Measurements from ENCODE around the gene FOXO6.

Gene FOXO6

GRCh38 chr1:41392528-41392924, 31.3 kb downstream of the FOXO6 start:
- Mint-ChIP-seq H3K4me3 (no peak overlapping the region), H3K27me3 (peaks cover 9% of the 10 kb centered on the region), H3K4me1 (no peaks in the 10 kb centered on the region), H3K9me3 (no peaks in the 10 kb centered on the region), H3K27ac (no peak overlapping the region), H3K36me3 (no peaks in the 10 kb centered on the region)

- H3K4me1 Mint-ChIP-seq, result no peaks in the 10 kb centered on the region
- H3K4me3 Mint-ChIP-seq, result no peak overlapping the region
- H3K27ac Mint-ChIP-seq, result no peak overlapping the region
- H3K36me3 Mint-ChIP-seq, result no peaks in the 10 kb centered on the region
- peaks cover 9% of the 10 kb centered on the region for H3K27me3 Mint-ChIP-seq
- no peaks in the 10 kb centered on the region for H3K9me3 Mint-ChIP-seq
These were observed 32.6 kb downstream of the FOXO6 start for GRCh38 chr1:41393716-41394368.

DNA sequence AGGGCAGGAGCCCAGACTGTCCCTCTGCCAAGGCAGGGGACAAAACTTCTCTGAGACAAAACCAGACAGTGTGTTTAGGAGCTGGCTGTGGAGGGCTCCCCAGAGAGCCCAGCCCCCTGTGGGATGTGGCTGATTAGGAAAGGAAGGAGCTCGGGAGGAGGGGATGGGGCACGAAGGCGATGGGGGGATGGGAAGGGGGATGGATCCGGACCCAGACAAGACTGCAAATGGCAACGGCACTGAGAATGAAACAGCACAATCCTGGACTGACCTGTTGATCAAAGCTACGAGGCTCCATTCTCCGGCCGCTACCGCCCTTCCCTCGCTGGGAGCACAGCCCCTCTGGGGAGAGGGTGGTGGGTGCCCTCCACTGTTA, 33.1 kb downstream of the FOXO6 start:
- no peaks in the 10 kb centered on the region for H3K4me1 Mint-ChIP-seq

DNA sequence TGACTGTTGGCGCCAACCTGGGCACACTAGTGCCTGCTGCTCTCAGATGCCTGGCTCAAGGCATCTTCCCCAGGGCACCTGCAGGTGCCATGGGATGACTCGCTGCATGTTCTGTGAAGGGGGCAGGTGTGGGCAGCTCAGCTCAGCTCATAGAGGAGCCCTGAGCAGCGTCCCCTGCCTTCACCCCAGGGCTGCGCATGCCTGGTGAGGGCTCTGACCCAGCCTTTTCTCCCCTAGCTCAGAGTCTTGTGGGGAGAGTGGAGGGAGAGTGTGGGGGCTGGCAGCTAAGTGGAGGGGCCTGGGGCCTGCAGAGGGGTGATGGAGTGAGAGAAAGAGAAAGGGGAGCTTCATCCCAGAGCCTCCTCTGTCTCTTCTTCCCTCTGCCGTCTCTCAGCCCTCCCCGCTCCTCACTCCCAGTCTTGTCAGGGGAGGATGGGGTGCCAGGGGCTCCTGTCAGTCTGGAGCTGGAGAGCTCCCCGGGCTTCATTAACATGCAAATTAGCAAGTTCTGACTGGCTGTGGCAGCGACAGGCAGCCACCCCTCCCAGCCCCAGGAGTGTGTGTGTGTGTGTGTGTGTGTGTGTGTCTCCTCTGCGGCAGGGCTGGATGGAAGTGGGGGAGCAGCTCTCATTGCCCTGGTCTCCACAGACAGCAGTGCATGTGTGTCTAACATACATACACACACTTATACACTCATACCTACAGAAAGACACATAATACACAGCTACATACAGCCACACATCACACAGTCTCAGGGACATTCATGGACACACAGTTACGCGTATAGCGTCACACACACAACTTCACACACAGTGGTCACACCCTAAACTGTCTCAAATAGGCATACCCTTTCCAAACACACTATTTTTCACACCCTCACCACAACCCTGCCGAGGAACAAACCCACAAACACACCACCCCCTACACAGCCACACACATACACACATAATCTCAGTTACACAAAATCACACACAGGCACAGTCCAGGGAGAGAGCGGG, 34.0 kb downstream of the FOXO6 start:
- no peaks in the 10 kb centered on the region for H3K4me1 Mint-ChIP-seq
- H3K36me3 Mint-ChIP-seq, result no peaks in the 10 kb centered on the region
- H3K9me3 Mint-ChIP-seq, result no peaks in the 10 kb centered on the region
- H3K4me3 Mint-ChIP-seq, result no peak overlapping the region
- H3K27me3 Mint-ChIP-seq, result peaks cover 11% of the 10 kb centered on the region
- H3K27ac Mint-ChIP-seq, result no peak overlapping the region

More for the DNA sequence above, 33.1 kb downstream of the FOXO6 start:
- Mint-ChIP-seq H3K4me3 (no peak overlapping the region), H3K27me3 (peaks cover 9% of the 10 kb centered on the region), H3K9me3 (no peaks in the 10 kb centered on the region), H3K36me3 (no peaks in the 10 kb centered on the region), H3K27ac (no peak overlapping the region)

GRCh38 chr1:41396084-41396483, 34.9 kb downstream of the FOXO6 start:
- Mint-ChIP-seq H3K4me1 (no peaks in the 10 kb centered on the region), H3K27ac (no peak overlapping the region), H3K27me3 (peaks cover 11% of the 10 kb centered on the region), H3K4me3 (no peak overlapping the region), H3K36me3 (no peaks in the 10 kb centered on the region), H3K9me3 (no peaks in the 10 kb centered on the region)

- Mint-ChIP-seq H3K27ac (no peak overlapping the region), H3K4me1 (no peaks in the 10 kb centered on the region), H3K36me3 (no peaks in the 10 kb centered on the region), H3K4me3 (no peak overlapping the region), H3K27me3 (peaks cover 14% of the 10 kb centered on the region), H3K9me3 (no peaks in the 10 kb centered on the region)
These were observed 35.8 kb downstream of the FOXO6 start for GRCh38 chr1:41397020-41397419.

GRCh38 chr1:41397753-41398330, 36.6 kb downstream of the FOXO6 start:
- Mint-ChIP-seq H3K4me3 (no peak overlapping the region), H3K9me3 (no peaks in the 10 kb centered on the region), H3K36me3 (no peaks in the 10 kb centered on the region), H3K27ac (no peak overlapping the region), H3K27me3 (peaks cover 17% of the 10 kb centered on the region), H3K4me1 (no peaks in the 10 kb centered on the region)

- H3K4me3 Mint-ChIP-seq, result no peak overlapping the region
- H3K36me3 Mint-ChIP-seq, result no peaks in the 10 kb centered on the region
- no peaks in the 10 kb centered on the region for H3K9me3 Mint-ChIP-seq
- peaks cover 25% of the 10 kb centered on the region for H3K27me3 Mint-ChIP-seq
- no peaks in the 10 kb centered on the region for H3K4me1 Mint-ChIP-seq
- H3K27ac Mint-ChIP-seq, result no peak overlapping the region
These were observed 38.0 kb downstream of the FOXO6 start for GRCh38 chr1:41399145-41399795.

GRCh38 chr1:41400225-41400624, 39.0 kb downstream of the FOXO6 start:
- Mint-ChIP-seq H3K9me3 (no peaks in the 10 kb centered on the region), H3K4me1 (no peaks in the 10 kb centered on the region), H3K27me3 (peaks cover 25% of the 10 kb centered on the region), H3K36me3 (no peaks in the 10 kb centered on the region), H3K27ac (peak overlapping the region; percentile 17), H3K4me3 (no peak overlapping the region)

GRCh38 chr1:41401899-41402298, 40.7 kb downstream of the FOXO6 start:
- Mint-ChIP-seq H3K27me3 (peaks cover 16% of the 10 kb centered on the region), H3K27ac (no peak overlapping the region), H3K4me3 (no peak overlapping the region), H3K9me3 (no peaks in the 10 kb centered on the region), H3K36me3 (no peaks in the 10 kb centered on the region), H3K4me1 (no peaks in the 10 kb centered on the region)

GRCh38 chr1:41404308-41404761, 43.1 kb downstream of the FOXO6 start:
- H3K9me3 Mint-ChIP-seq, result no peaks in the 10 kb centered on the region
- no peaks in the 10 kb centered on the region for H3K4me1 Mint-ChIP-seq
- no peak overlapping the region for H3K4me3 Mint-ChIP-seq
- no peak overlapping the region for H3K27ac Mint-ChIP-seq
- H3K36me3 Mint-ChIP-seq, result no peaks in the 10 kb centered on the region
- H3K27me3 Mint-ChIP-seq, result peaks cover 23% of the 10 kb centered on the region

DNA sequence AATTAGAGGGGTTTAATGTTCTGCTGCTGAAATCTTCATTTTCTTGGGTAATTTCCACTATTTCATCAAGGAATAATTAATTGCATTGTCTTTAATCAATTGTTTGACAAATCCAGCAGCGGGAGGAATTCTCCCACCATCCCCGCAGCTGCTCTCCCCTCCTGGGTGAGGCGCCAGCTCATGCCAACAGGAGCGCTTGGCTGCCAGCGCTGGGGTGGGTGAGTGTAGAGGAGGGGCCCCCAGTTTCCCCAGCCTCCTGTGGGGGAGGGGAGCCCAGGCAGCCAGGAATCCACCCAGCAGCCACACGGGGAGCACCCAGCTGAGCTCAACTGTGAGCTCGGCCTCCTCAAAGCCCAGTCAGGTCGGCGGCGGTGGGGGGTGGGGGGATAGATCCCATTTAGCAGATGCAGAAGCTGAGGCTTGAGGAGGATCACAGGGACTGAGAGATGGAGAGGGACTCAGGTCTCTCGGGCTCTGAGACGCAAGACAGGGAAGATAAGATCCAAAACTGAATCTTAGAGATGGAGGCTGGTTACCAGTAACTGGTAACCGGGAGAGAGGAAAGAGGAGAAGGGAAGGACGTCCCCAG, 46.5 kb downstream of the FOXO6 start:
- Mint-ChIP-seq H3K4me3 (no peak overlapping the region), H3K4me1 (no peaks in the 10 kb centered on the region), H3K27ac (no peak overlapping the region), H3K9me3 (no peaks in the 10 kb centered on the region), H3K27me3 (peaks cover 18% of the 10 kb centered on the region), H3K36me3 (no peaks in the 10 kb centered on the region)

GRCh38 chr1:41408691-41409090, 47.5 kb downstream of the FOXO6 start:
- peaks cover 11% of the 10 kb centered on the region for H3K27me3 Mint-ChIP-seq
- H3K9me3 Mint-ChIP-seq, result no peaks in the 10 kb centered on the region
- no peaks in the 10 kb centered on the region for H3K36me3 Mint-ChIP-seq

GRCh38 chr1:41409825-41410224, 48.6 kb downstream of the FOXO6 start:
- H3K4me1 Mint-ChIP-seq, result no peaks in the 10 kb centered on the region
- H3K27ac Mint-ChIP-seq, result no peak overlapping the region
- H3K36me3 Mint-ChIP-seq, result no peaks in the 10 kb centered on the region
- H3K27me3 Mint-ChIP-seq, result peaks cover 10% of the 10 kb centered on the region
- H3K9me3 Mint-ChIP-seq, result no peaks in the 10 kb centered on the region
- H3K4me3 Mint-ChIP-seq, result no peak overlapping the region

More at GRCh38 chr1:41408691-41409090, 47.5 kb downstream of the FOXO6 start:
- Mint-ChIP-seq H3K4me3 (no peak overlapping the region), H3K27ac (no peak overlapping the region), H3K4me1 (no peaks in the 10 kb centered on the region)

GRCh38 chr1:41410462-41410861, 49.2 kb downstream of the FOXO6 start:
- no peaks in the 10 kb centered on the region for H3K36me3 Mint-ChIP-seq
- no peaks in the 10 kb centered on the region for H3K9me3 Mint-ChIP-seq
- peaks cover 10% of the 10 kb centered on the region for H3K27me3 Mint-ChIP-seq
- no peaks in the 10 kb centered on the region for H3K4me1 Mint-ChIP-seq
- no peak overlapping the region for H3K4me3 Mint-ChIP-seq
- H3K27ac Mint-ChIP-seq, result no peak overlapping the region

Measured in activated naive CD4-positive, alpha-beta T cell treated with anti-CD3 and anti-CD28 coated beads, Interleukin-2, amount 50 U/mL, for 24 hours (primary cell).